ENCODE measurements around the gene ATCAY. TPM values are rescaled to one million over a fixed set of nuclear protein-coding genes. Genes with fewer than 3 reads are reported as not detected.
"Not testable (repeated sequence)": the region's sequence is repeated elsewhere in the genome, so short reads cannot be mapped to it uniquely, and the experiment has no call there.

The ATCAY gene
- total RNA-seq, 1 experiment from 2014 or later = not detected

GRCh38 chr19:3855320-3855719, 25.2 kb upstream of the ATCAY start:
- peak; percentile 22 for DNase-seq (ENCODE audit: low spot score)

- DNase-seq (ENCODE audit: low spot score) = no peak
Observed at GRCh38 chr19:3857449-3858003, 23.0 kb upstream of the ATCAY start.

DNA sequence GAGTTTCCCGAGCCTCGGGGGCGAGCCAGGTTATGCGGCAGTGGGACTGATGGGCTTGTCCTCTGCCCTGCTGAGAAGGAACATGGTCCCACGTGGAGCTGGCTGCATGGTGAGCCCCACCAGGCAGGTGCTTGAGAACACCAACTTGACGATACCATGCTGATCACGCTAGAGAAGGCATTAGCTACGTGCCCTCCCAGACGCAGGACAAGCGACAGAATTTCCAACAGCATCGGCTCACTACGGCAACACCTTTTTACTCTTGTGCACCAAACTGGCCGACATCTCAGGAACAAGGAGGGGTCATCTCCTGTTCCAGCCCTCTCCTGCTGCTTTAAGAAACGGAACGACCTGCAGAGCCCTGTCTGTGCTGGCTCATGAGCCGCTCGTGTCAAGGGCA, 20.0 kb upstream of the ATCAY start:
- no peak for DNase-seq (ENCODE audit: low spot score)

- no peak for DNase-seq (ENCODE audit: low spot score)
Observed at GRCh38 chr19:3862826-3863500, 17.5 kb upstream of the ATCAY start.

- no peak for DNase-seq (ENCODE audit: low spot score)
Observed at GRCh38 chr19:3863648-3864047, 16.8 kb upstream of the ATCAY start.

DNA sequence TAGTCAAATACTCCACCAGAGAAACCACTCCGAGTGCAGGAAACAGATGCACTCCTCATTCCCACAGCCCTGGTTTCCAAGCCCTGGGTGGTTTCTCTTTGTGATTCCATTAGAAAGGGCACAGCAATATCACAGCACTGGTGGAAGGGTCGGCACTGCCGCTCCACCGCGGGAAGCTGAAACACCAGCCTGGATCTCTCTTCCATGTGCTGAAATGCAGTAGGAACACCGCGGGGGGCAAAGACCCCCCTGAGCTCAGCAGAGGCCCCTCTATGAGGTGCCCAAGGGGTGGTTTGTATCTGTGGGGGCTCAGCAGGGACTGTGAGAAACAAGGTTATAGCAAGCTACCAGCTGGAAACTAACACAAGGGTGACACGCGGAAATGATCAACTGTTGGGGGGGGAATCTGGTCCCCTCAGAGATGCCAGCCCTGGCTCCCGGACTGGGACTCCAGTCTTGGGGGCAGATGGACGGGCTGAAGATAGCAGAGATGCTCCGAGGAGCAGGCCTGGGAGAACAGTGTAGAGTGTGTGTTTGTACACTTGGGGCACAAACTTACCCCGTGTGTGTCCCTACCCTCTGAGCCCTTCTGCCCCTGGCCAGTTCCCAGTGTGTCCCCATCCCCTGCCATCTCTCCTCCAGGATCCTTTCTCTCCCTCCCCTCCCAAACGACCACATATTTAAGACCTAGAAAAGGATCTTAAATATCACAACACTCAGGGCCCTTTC, 13.4 kb upstream of the ATCAY start:
- no peak for DNase-seq (ENCODE audit: low spot score)

DNA sequence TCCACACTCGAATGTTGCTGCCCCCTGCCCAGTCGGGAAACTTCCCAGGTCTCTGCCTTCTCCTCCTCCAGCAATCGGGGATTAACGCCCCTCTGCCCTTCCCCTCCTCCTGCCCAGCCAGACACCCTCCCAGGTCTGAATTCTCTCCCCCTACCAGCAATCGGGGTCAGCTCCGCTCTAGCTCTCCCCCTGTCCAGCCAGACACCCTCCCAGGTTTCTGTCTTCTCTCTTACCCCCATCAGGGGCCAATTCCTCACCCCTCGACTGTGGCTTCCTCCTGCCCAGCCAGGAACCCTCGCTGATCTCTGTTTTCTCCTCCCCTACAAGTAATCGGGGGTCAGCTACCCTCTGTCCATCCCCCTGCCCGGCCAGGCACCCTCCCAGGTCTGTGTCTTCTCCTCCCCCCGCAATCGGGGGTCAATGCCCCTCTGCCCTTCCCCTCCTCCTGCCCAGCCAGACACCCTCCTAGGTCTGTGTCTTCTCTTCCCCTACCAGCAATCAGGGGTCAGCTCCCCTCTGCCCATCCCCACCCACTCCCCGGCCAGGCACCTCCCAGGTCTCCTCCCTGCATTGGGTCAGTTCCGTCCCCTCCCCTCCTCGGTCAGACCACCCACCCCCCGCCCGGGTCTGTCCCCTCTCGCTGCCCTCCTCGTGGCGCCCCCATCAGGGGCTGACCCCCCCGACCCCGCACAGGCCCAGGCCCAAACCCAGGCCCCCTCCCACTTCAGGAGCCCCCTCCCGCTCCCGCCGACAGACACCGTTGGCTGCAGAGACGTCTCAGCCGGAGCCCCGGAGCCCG, 12.3 kb upstream of the ATCAY start:
- DNase-seq (ENCODE audit: low spot score) = no peak

DNA sequence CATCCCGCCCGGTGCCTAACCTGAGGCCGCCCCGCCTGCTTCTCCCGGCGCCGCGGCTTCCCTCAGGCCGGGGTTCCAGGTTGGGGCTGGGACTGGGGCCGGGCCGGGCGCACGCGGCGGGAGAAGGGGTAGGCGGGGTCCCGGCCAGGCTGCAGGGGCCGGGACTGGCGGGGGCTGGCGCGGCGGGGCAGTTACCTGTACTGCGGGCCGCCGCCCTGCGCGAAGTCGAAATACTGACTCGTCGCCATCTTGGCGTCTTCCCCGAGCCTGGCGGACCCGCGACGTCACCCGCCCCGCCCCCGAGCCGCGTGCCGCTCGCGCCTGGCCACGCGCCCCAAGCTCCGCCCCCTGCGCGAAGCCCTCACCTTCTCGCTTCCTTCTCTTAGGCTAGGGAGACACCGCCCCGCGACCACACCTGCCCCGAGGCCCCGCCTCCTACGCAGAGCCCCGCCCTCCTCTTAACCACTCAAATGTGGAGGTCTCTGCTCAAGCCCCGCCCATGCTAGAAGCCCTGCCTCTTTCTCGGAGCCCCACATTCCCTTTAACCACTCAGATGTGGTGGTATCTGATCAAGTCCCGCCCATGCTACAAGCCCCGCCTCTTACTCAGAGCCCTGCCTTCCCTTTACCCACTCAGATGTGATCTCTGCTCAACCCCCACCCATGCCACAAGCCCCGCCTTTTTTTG, 11.6 kb upstream of the ATCAY start, which contains the start of gene ZFR2:
Gene ZFR2, minus strand, starts transcription at position 269 of the 687 bp plus-strand sequence. Its CDS starts 21 bp downstream, at position 248.
- DNase-seq (ENCODE audit: low spot score) = no peak

DNA sequence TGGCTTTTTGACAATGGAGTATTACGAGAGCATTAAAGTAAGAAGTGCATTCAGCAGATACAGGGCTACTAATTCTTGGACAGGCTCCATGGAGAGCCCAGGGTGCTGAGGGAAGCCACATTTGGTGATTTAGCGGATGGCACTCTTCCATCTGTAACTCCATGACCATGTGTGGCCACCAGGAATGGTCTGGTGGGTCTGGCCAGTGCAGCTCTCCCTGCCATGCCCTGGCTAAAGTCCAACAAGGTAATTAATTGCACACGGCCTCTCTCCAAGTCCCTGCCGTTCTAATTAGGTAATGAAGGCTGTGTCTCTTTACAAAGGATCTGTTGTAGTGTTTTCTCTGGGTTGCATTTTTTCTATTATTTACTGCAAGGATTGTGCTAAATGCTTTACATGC, 7.3 kb upstream of the ATCAY start:
- no peak for DNase-seq (ENCODE audit: low spot score)

- not testable (repeated sequence) for DNase-seq (ENCODE audit: low spot score)
Observed at GRCh38 chr19:3874695-3875094, 5.8 kb upstream of the ATCAY start.

GRCh38 chr19:3879656-3880055, 829 bp upstream of the ATCAY start:
- no peak for DNase-seq (ENCODE audit: low spot score)

- DNase-seq (ENCODE audit: low spot score) = no peak
Observed at GRCh38 chr19:3881272-3882040, 971 bp downstream of the ATCAY start.

- no peak for DNase-seq (ENCODE audit: low spot score)
Observed at GRCh38 chr19:3882041-3882384, 1.5 kb downstream of the ATCAY start.

GRCh38 chr19:3890591-3890990, 10.1 kb downstream of the ATCAY start:
- no peak for DNase-seq (ENCODE audit: low spot score)

GRCh38 chr19:3893509-3894179, 13.2 kb downstream of the ATCAY start:
- DNase-seq (ENCODE audit: low spot score) = no peak

GRCh38 chr19:3894959-3895358, 14.5 kb downstream of the ATCAY start:
- DNase-seq (ENCODE audit: low spot score) = not testable (repeated sequence)

- no peak for DNase-seq (ENCODE audit: low spot score)
Observed at GRCh38 chr19:3895788-3896187, 15.3 kb downstream of the ATCAY start.

GRCh38 chr19:3897936-3898335, 17.5 kb downstream of the ATCAY start:
- no peak for DNase-seq (ENCODE audit: low spot score)

DNA sequence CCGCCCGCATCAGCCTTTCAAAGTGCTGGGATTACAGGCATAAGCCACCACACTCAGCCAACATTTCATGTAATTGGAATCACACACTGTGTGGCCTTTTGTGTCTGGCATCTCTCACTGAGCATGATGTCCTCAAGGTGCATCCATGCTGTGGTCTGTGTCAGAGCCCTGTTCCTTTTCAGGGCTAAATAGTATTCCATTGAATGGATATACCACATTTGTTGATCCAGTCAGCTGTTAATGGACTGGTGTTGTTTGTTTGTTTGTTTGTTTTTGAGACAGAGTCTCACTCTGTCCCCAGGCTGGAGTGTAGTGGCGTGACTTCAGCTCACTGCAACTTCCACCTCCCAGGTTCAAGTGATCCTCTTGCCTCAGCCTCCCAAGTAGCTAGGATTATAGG, 17.9 kb downstream of the ATCAY start:
- no peak for DNase-seq (ENCODE audit: low spot score)

Measured in HT-29 (cell line).